Endothelial cell of umbilical vein (primary cell): ENCODE measurements around the gene RAD51B. TPM values are rescaled to one million over a fixed set of nuclear protein-coding genes. Genes with fewer than 3 reads are reported as not detected.

ENCODE experiments used
- BruUV-seq: library from RNA; stranded (reverse); fragments of 400-500 nt; replicated peaks from 2 replicates; lab custom pipeline; 2021; lab: Mats Ljungman, UMichigan
- CTCF ChIA-PET: fragments of 300-600, 350-600 bp; sonication (Branson Sonifier 250); formaldehyde crosslinking; loops from one replicate; lab custom pipeline; 2021; ENCODE audit warnings: antibody characterized with exemption, inconsistent platforms; lab: Charles Lee
- POLR2A ChIA-PET: fragments of 300-600, 350-600 bp; sonication (Branson Sonifier 250); formaldehyde crosslinking; loops from one replicate; lab custom pipeline; 2021; ENCODE audit warnings: antibody characterized with exemption, inconsistent platforms; lab: Charles Lee
- DNase-seq: peaks from one replicate; pipeline ENCODE4 v3.0.0-alpha.2; 2011; ENCODE audit warnings: low read depth, low spot score
- FAIRE-seq: peaks from 2 replicates; lab custom pipeline; 2011; peaks lifted over from hg19 to GRCh38; lab: Jason Lieb, UNC
- H2AFZ ChIP-seq: 2 replicates; pipeline ENCODE4 v1.6.0; 2012; ENCODE audit warnings: low read depth, low read length, control low read depth, inconsistent platforms
- H3K27ac ChIP-seq: 2 replicates; pipeline ENCODE4 v1.5.1; 2011; ENCODE audit warnings: low read depth, mild to moderate bottlenecking, control low read depth, low read length, moderate library complexity; ENCODE audit not compliant: insufficient read depth
- H3K27me3 ChIP-seq, 2 experiments: 2 replicates each; pipeline versions ENCODE4 v1.6.0 to v1.6.1; 2011; ENCODE audit warnings: low read length in 2 of 2, mixed read lengths in 1 of 2; ENCODE audit not compliant: control insufficient read depth in 2 of 2, insufficient read depth in 2 of 2
- H3K36me3 ChIP-seq, 2 experiments: 2 replicates in 1 of 2; 3 replicates in 1 of 2; pipeline ENCODE4 v1.5.1; 2011; ENCODE audit warnings: low read length in 2 of 2, mild to moderate bottlenecking in 1 of 2, moderate library complexity in 1 of 2; ENCODE audit not compliant: control insufficient read depth in 2 of 2, insufficient read depth in 2 of 2; ENCODE audit errors: extremely low read depth in 1 of 2
- H3K4me1 ChIP-seq: 3 replicates; pipeline ENCODE4 v1.5.1; 2011; ENCODE audit warnings: mild to moderate bottlenecking, low read length; ENCODE audit not compliant: control insufficient read depth, insufficient read depth; ENCODE audit errors: extremely low read depth
- H3K4me2 ChIP-seq: 2 replicates; pipeline ENCODE4 v1.6.1; 2011; ENCODE audit warnings: low read length, control low read depth, mixed read lengths; ENCODE audit not compliant: insufficient read depth
- H3K4me3 ChIP-seq, 3 experiments: fragments of 200-600 bp in 1 of 3; sonication (generic), shearing (Covaris generic) in 1 of 3; replicated peaks in 1 of 3; 2 replicates each; pipeline ENCODE4 v1.5.1; 2011 to 2016; ENCODE audit warnings: control low read depth in 3 of 3, low read length in 3 of 3, mild to moderate bottlenecking in 2 of 3, inconsistent platforms in 1 of 3, low read depth in 1 of 3, moderate library complexity in 1 of 3; ENCODE audit not compliant: insufficient read depth in 1 of 3
- H3K79me2 ChIP-seq: 2 replicates; pipeline ENCODE4 v1.6.0; 2012; ENCODE audit warnings: low read length, inconsistent platforms; ENCODE audit not compliant: control insufficient read depth, insufficient read depth
- H3K9ac ChIP-seq: replicated peaks from 2 replicates; pipeline ENCODE3; 2011; ENCODE audit warnings: low read length, control low read depth; ENCODE audit not compliant: insufficient read depth; ENCODE audit errors: extremely low read depth
- H3K9me1 ChIP-seq: replicated peaks from 3 replicates; pipeline ENCODE4 v1.6.0; 2011; ENCODE audit warnings: mild to moderate bottlenecking, low read length; ENCODE audit not compliant: control insufficient read depth, insufficient read depth; ENCODE audit errors: extremely low read depth
- H3K9me3 ChIP-seq: replicated peaks from 2 replicates; pipeline ENCODE4 v1.5.1; 2012; ENCODE audit warnings: low read length, inconsistent platforms; ENCODE audit not compliant: control insufficient read depth, insufficient read depth
- H4K20me1 ChIP-seq: replicated peaks from 2 replicates; pipeline ENCODE3; 2011; ENCODE audit warnings: mild to moderate bottlenecking, low read length; ENCODE audit not compliant: control insufficient read depth, insufficient read depth; ENCODE audit errors: extremely low read depth
- CTCF ChIP-seq, 2 donors: IDR thresholded peaks; 1 replicate in 1 of 2; 2 replicates in 1 of 2; pipeline ENCODE4 v1.5.1; 2011; ENCODE audit warnings: low read length in 2 of 2, mild to moderate bottlenecking in 2 of 2, moderate library complexity in 2 of 2, control low read depth in 1 of 2, inconsistent platforms in 1 of 2, low read depth in 1 of 2; ENCODE audit not compliant: insufficient read depth in 1 of 2; ENCODE audit errors: extremely low read depth in 1 of 2
- EZH2 ChIP-seq: IDR thresholded peaks from 2 replicates; pipeline ENCODE4 v1.6.1; 2012; ENCODE audit warnings: borderline replicate concordance, low read depth, mild to moderate bottlenecking, moderate library complexity, low read length, inconsistent platforms; ENCODE audit not compliant: severe bottlenecking
- FOS ChIP-seq: IDR thresholded peaks from 2 replicates; pipeline ENCODE4 v1.6.1; 2011; ENCODE audit warnings: mild to moderate bottlenecking, low read length, moderate library complexity, borderline replicate concordance; ENCODE audit not compliant: insufficient read depth
- GATA2 ChIP-seq: IDR thresholded peaks from 2 replicates; pipeline ENCODE4 v1.7.0; 2011; ENCODE audit warnings: low read depth, mild to moderate bottlenecking, moderate library complexity, mixed read lengths, low read length; ENCODE audit not compliant: insufficient read length, insufficient read depth
- JUN ChIP-seq: IDR thresholded peaks from 2 replicates; pipeline ENCODE4 v1.6.1; 2011; ENCODE audit warnings: borderline replicate concordance, low read depth; ENCODE audit not compliant: insufficient read length, insufficient read depth
- MAX ChIP-seq: IDR thresholded peaks from 2 replicates; pipeline ENCODE4 v1.6.1; 2011; ENCODE audit not compliant: insufficient read depth, insufficient read length
- MYC ChIP-seq: IDR thresholded peaks from one replicate; pipeline ENCODE4 v1.6.1; 2011; ENCODE audit warnings: mild to moderate bottlenecking, low read depth, low read length
- POLR2A ChIP-seq: IDR thresholded peaks from 2 replicates; pipeline ENCODE4 v1.6.1; 2012; ENCODE audit warnings: low read depth, mild to moderate bottlenecking, control low read depth, low read length
- POLR2AphosphoS5 ChIP-seq: IDR thresholded peaks from 2 replicates; pipeline ENCODE4 v1.6.1; 2012; ENCODE audit warnings: low read depth, mild to moderate bottlenecking, control low read depth, low read length, moderate library complexity; ENCODE audit not compliant: insufficient read depth
- dilution Hi-C: fragments of 300-500 bp; cut with MboI; formaldehyde crosslinking; loops from one replicate; pipeline ENCODE4 v1.15.0; 2019; ENCODE audit warnings: low sequenced_read_pairs; ENCODE audit not compliant: extremely low pct_ligation_motif_present
- intact Hi-C: fragments of 100-400 bp; cut with micrococcal nuclease; formaldehyde crosslinking; loops from one replicate; pipeline ENCODE4 v1.10.0; 2022
- polyA plus RNA-seq, 4 experiments: library from polyadenylated mRNA; depleted of rRNA in 3 of 4; stranded (reverse) in 3 of 4; unstranded in 1 of 4; fragments of >200 nt; gene quantifications; 2 replicates each; pipeline versions ENCODE4 v1.2.1 to v1.2.3, GENCODE V29; 2011 to 2012; ENCODE audit warnings: missing spikeins in 1 of 4
- total RNA-seq: library from RNA; stranded (reverse); gene quantifications from 2 replicates; pipeline ENCODE4 v1.2.3, GENCODE V29; 2021

The RAD51B gene
- total and polyA plus RNA-seq, 2 donors (not counting 3 experiments of a cell fraction or from before 2014, with no cell fraction given): 3.9 to 19.0 TPM

- Histone ChIP-seq H3K4me3 (no peak overlapping the region), H3K4me1 (peaks cover 45% of the 10 kb centered on the region), H3K27ac (no peak overlapping the region), H3K4me2 (no peak overlapping the region), H2AFZ (no peak overlapping the region), H3K27me3 (no peaks in the 10 kb centered on the region), H4K20me1 (no peaks in the 10 kb centered on the region), H3K9ac (no peak overlapping the region), H3K79me2 (no peaks in the 10 kb centered on the region), H3K9me1 (no peaks in the 10 kb centered on the region), H3K9me3 (no peaks in the 10 kb centered on the region), H3K36me3 (no peaks in the 10 kb centered on the region)
- no TSS peak for BruUV-seq
- CTCF ChIA-PET: interaction anchor here (0.6 to 7.9 kb wide), 19 partner anchors 8 to 593 kb away, joined by 3 to 122 read pairs (median 5); partner anchors contain the start of gene ZFP36L1
- DNase-seq (peak; percentile 4), FAIRE-seq (peak; percentile 35)
- intact Hi-C loops (no loop called here), dilution Hi-C loops (no loop called here)
- TF ChIP-seq CTCF (IDR thresholded peaks at IDR 0.05; ENCODE audit: extremely low read depth in 1 of 2, insufficient read depth in 1 of 2, low read depth in 1 of 2, low read length in 2 of 2) (no peak), MAX (no peak), GATA2 (no peak), FOS (no peak), POLR2A (no peak), POLR2AphosphoS5 (no peak), JUN (no peak), MYC (no peak), EZH2 (no peak)
- POLR2A ChIA-PET: interaction anchor here (0.7 to 2.3 kb wide), 3 partner anchors 302 to 542 kb away, joined by 3 to 13 read pairs (median 3); partner anchors contain the start of gene ZFP36L1
Measured at GRCh38 chr14:68250927-68251768, 431.6 kb downstream of the RAD51B start.
